HG03196 (cell line): ENCODE measurements around the gene NUB1.
"Not testable (repeated sequence)": the region's sequence is repeated elsewhere in the genome, so short reads cannot be mapped to it uniquely, and the experiment has no call there.

Experiments used
- ATAC-seq: cut with Tn5 transposase; IDR thresholded peaks from one replicate; pipeline ENCODE4 v1.9.1; 2021; ENCODE audit not compliant: unreplicated experiment

Gene NUB1, protein sequence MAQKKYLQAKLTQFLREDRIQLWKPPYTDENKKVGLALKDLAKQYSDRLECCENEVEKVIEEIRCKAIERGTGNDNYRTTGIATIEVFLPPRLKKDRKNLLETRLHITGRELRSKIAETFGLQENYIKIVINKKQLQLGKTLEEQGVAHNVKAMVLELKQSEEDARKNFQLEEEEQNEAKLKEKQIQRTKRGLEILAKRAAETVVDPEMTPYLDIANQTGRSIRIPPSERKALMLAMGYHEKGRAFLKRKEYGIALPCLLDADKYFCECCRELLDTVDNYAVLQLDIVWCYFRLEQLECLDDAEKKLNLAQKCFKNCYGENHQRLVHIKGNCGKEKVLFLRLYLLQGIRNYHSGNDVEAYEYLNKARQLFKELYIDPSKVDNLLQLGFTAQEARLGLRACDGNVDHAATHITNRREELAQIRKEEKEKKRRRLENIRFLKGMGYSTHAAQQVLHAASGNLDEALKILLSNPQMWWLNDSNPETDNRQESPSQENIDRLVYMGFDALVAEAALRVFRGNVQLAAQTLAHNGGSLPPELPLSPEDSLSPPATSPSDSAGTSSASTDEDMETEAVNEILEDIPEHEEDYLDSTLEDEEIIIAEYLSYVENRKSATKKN

DNA sequence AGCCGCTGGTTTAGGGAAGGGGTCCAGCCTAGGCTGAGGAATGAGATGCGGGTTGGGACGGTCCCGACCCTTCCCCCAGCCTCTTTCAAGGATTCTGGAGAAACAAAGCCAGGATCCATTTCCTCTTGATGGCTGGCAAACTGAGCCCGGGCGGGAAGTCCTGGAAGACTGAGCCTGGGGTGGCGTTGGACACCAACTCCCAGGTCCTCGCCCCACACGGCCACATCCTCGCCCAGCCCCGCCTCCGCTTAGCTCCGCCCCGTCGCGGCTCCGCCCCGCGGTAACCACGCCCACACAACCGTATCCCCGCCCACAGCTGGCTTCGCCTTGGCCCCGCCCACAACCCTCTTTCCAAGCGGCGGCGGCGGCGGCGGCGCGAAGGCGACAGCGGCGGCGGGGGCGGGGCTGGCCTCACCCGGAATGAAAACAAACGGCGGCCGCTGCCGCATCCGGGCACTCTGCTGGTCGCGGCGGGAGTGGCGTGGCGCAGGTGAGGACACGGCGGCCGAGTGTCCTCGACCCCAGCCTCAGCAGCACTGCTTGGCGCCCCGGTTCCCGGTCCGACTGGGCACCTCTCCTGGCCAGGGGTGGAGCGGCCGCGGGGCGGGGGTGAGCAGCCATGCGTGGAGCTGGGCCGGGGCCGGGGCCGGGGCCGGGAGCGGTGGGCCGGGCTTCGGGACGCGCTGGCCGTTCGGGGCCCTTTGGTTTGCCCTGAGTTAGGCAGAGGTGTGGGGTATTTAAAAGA is at the start of gene NUB1:
Gene NUB1, plus strand, starts transcription at position 456 of the 745 bp plus-strand sequence. CDS start 3,538 bp downstream, outside the sequence.
- ATAC-seq = peak; percentile 61

DNA sequence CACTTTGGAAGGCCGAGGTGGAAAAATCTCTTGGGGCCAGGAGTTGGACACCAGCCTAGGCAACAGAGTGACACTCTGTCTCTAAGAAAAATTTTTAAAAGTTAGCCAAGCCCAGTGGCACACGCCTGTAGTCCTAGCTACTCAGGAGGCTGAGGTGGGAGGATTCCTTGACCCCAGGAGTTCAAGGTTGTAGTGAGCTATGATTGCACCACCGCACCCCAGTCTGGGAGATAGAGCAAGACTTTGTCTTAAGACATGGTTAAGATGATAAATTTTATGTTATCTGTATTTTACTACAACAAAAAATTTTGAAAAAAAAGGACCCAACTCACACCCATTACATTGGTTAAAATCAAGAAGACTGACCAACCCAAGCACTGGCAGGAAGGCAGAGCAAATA is 48.8 kb upstream of the NUB1 start:
- ATAC-seq = no peak

DNA sequence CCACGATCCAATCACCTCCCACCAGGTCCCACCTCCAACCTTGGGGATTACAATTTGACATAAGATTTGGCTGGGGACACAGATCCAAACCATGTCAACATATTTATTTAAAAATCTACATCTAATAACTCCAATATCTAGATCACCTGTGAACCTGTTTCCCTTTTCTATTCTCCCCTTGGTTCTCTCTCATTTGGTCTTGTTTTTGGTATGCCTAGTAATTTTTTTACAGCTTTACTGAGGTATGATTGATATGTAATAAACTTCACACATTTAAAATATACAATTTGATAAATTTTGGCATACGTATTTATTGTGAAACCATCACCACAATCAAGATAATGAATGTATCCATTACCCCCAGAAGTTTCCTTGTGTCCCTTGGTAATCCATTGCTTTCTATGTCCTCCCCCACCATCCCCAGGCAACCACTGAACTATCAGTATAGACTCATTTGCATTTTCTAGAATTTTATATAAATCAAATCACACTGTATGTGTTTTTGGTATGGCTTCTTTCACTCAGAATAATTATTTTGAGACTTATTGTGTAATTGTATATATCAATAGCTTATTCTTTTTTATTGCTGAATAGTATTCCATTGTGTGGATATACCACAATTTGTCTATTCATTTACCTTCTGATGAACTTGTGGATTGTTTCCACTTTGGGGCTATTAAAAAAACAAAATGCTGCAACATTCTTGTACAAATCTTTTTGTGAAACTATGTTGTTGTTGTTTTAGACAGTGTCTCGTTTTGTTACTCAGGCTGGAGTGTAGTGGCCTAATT is 45.2 kb upstream of the NUB1 start:
- no peak for ATAC-seq

DNA sequence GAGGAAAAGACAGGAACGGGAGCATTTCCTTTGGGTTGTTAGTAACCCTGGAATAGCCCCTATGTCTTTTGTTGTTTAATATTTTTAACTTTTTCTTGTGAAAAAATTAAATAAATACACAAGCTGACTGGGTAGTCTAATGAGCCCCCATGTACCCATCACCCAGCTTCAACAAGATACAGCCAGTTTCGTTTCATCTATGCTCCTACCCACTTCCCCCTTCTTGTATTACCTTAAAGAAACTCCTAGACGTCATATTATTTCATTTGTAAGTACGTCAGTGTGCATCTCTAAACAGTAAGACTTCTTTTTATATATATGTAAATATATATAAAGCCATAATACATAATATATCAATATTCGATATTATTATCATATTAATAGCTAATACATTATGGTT is 42.8 kb upstream of the NUB1 start:
- ATAC-seq = no peak

DNA sequence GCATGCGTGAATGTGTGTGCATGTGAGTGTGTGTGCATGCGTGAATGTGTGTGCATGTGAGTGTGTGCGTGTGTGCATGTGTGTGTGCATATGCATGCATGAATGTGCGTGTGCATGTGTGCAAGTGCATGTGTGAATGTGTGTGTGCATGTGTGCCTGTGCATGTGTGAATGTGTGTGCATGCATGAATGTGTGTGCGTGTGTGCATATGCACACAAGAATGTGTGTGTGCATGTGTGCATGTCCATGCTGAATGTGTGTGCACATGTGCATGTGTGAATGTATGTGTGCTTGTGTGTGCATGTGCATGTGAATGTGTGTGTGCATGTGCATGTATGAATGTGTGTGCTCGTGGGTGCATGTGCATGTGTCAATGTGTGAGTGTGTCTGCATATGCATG is 42.1 kb upstream of the NUB1 start:
- ATAC-seq = no peak

DNA sequence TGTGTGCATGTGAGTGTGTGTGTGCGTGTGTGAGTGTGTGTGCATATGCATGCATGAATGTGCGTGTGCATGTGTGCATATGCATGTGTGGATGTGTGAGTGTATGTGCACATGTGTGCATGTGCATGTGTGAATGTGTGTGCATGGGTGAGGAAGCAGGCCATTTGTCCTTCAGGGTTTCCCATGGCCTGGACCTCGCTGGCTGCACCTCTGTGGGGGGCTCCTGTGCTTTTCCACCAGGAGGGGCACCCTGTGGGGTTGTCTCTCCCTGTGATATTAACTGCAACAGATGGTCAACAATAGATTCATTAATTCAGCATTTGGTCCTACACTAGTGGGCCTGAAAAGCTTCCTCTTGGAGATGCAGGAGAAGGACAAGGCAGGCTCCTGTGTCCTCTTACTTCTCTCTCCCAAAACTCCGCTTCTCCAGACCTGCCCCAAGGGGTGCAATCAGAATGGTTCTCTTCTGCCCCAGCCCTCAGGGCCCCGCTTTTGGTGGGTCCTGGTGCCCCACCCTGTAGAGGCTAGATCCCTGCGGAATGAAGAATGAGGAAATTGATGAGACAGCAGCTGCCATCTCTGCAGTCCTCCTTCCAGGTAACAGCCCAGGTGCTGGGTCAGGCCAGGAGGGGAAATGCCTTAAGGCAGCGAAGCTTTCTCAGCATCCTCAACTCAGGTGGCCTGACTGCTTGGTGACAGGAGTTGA is 41.5 kb upstream of the NUB1 start:
- ATAC-seq = no peak

DNA sequence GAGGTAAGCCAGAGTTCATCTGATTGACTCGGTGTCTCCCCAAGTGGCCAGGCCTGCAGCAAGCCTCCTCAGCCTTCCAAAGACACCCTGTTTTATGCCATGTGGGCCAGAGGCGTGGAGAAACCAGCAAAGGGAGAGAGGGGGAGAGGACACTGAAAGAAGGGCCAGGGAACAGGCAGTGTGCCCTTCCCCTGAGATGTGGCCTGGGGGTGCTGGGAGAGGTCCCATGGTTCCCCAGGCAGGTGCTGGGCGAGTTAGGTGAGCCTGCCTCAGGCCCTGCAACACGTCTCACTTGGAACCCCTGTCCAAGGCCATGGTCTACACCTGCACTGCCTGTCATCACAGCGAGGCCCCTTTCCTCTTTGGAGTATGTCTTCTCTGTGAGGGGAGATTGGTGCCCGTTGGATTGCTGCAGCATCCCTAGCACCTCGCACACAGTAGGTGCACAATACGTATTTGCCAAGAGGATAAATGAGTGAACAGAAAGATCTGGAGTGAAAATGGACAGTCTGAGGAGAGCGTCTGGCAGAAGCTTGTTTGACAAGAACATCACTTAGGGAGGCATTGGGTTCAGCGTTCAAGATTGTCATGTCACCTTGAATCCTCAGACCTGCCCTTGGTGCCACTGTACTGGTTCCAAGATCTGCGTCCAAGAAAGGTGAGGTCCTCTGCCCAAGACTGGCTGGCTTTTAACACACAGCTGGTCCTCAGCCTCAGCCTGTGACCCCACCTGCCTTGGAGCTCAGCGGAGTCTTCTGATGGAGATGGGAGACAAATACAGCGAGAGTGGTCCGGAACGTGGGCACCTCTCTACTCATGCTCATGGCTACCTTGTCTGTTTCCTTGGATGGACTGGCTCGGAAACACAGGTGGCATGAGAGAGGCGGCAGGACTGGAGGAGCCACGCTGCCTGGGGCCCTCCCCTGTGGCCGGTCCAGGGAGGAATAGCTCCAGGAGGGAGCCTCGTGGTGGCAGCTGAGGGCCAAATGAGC is 39.8 kb upstream of the NUB1 start:
- no peak for ATAC-seq

DNA sequence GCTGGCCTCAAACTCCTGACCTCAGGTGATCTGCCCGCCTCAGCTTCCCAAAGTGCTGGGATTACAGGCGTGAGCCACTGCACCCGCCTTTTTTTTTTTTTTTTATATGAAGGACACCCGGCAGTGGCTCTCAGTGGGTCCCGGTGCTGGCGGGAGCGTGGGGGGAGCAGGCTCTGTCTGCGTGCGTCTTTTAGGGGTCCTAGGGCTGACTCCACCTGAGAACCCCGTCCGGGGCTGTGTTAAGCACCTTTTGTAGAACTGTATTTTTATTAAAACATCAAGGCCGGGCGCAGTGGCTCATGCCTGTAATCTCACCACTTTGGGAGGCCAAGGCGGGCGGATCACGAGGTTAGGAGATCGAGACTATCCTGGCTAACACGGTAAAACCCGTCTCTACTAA is 37.4 kb upstream of the NUB1 start:
- ATAC-seq = not testable (repeated sequence)

DNA sequence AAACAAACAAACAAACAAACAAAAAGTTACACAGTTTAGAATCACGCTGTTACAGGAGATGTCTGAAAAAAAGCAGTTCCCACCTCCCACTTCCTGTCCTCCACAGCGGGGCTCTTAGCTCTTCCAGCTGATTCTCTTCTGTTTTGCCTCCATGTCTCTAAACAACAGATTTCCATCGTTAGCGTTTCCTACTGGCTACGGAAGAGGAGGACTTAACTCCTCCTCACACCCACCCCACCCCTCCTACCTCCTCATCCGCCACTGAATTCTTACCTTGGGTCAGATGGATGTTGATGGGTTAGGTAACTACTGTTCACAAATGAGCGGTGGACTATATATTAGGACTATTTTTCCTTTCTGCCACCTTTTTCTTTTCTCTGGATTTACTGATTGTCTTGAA is 36.8 kb upstream of the NUB1 start:
- ATAC-seq = no peak

DNA sequence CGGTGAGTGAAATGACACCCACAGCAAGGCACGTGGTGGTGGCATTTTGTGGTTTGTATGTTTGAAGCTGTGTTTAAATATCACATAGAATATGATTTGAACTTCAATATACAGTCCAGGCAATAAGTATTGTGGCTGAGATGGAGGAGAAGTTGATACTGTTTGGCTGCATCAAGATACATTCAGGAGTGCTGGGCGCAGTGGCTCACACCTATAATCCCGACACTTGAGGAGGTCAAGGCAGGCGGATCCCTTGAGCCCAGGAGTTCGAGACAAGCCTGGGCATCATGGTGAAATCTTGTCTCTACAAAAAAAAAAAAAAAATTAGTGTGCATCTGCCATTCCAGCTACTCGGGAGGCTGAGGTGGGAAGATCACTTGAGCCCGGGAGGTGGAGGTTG is 35.2 kb upstream of the NUB1 start:
- ATAC-seq = no peak

DNA sequence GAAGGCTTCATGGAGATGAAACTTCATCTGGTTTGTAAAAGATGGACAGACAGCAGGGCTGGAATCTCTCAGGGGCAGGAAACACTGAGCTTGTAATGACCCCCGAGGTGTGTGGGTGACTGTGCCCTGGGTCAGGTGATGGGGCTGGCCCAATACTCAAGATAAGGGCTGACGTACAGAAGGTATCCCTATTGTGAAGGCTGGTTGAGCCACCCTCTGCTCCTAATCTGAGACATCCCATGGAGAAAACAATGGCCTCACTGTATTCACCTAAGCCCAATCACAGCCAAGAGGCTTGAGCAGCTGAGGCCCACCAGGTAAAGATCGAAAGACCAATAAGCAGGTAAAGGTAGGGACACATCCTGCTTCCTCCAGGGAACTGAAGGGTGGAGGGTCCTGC is 34.8 kb upstream of the NUB1 start:
- no peak for ATAC-seq

DNA sequence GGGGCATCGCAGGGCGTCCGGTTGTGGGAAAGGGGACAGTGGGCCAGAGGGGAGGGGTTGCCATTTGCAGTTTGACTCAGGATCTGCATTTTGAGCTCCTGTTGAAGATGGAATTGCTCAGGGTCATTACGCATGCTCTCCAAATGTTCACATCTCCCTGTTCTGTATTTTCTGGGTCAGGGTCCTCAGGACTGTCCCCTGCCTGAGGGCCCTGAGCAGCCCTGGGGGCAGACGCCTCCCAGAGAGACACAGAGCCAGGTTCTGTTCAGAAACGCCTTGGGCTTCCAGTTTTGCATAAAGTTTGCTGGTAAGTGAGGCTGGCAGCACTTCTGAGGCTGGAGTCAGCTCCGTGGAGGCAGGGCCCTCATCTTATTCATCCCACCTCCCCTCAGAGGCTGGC is 34.1 kb upstream of the NUB1 start:
- ATAC-seq = no peak

DNA sequence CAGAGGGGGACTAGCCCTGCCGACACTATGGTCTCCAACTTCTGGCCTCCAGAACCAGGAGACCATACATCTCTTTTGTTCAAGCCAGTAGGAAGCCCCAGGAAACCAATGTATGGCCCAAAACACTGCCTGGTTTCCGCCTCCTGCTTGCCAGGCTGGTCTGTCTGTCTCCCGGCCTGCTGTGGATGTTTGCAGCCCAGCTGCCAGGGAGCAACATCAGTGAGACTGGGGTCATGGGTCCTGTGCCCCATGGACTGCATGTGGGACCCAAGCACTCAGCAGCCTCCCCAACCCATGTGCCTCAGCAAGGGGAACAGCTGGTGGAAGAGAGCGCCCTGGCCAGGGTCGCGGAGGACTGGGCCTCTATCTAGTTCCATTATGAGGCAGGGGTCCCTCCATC is 33.4 kb upstream of the NUB1 start:
- ATAC-seq = no peak

DNA sequence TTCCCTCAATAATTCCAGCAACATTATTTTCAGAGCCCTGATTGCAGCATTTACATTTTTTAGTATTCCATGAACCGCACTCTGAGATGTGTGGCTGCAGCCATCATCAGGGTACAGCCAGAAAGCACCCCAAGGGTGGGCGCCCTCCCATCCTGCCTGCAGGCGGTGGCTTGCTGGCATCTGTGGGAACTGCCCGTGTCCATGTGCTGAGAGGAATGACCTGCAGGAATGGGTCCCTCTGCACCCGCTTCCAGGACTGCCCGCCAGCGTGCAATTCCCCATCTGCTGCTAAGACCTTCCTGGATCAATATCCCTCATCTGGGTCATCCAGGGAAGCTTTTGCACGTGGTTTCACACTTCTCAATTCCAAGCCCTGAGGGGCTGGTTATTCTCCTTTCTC is 32.8 kb upstream of the NUB1 start:
- no peak for ATAC-seq

DNA sequence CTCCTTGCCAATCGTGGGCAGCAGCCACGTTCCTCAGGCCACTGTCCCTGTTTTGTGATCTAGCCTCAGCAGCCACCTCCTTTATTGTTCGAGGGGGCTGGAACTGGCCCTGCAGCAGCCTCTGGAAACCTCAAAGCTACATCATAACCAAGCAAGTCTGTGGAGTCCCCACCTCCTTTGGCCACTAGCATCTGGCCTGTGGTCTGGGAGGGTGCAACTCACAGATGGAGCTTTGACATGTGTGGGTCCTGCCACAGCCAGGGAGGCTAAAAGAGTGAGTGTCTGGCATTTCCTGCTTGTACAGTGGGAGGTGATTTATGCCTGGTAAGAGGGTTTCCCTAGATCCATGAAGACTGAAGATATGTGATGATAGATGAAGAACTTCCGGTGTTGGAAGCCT is 32.3 kb upstream of the NUB1 start:
- no peak for ATAC-seq

DNA sequence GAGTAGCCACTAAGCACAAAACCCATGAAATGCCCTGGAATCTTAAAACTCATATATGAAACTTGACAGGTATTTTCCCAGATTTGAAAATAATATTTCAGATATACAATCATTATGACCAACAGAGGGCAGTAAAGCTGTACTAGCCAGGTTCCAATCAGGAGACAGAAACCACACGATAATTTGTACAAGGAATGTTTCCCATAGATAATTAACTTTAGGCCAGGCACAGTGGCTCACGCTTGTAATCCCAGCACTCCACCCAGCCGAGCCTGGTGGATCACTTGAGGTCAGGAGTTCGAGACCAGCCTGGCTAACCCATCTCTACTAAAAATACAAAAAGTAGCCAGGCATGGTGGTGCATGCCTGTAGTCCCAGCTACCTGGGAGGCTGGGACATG is 31.0 kb upstream of the NUB1 start:
- ATAC-seq = no peak

DNA sequence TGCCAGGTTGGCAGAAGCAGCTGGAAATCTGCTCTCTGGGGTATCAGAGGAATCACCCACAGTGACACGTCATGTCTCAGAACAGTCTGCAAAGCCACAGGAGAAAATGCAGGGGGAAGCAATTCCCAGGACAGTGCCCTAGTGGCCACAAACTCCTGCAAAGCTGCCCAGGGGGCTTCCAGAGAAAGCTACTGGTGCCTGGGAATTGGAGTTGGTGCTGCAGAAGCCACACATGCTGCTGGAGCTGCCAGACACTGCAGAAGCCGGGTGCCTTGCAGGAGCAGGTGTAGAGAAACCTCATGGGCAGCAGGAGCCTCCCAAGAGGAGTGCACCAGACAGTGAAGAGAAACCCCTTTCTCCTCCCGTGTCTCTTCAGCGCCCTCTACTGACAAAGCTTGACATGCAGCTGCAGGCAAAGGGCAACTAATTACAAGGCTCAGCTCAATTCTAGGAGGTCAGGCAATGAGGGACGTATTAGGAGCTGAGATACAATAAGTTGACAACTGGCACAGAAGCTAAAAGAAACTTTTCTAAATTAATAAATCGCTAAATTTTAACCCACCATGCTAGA is 30.2 kb upstream of the NUB1 start:
- no peak for ATAC-seq

DNA sequence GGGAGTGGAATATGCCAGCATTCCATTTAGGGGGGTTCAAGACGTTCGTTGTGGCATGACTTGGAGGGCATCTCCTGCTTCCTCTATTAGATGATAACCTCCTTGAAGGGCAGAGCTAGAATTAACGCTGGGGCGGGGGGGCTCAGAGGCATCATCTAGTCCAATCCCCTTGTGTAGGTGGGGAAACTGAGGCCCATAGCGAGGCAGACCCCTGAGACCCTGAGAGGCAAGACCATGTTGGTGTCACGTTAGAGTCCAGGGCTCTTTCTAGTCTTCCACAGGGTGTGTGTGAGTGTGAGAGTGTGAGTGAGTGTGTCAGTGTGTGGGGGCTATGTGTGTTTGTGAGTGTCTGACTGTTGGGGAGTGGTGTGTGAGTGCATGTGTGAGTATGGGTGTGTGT is 29.3 kb upstream of the NUB1 start:
- ATAC-seq = no peak
